ENCODE results near the gene SNX5. TPM values are rescaled to one million over a fixed set of nuclear protein-coding genes. Genes with fewer than 3 reads are reported as not detected.
"Not testable (repeated sequence)": the region's sequence is repeated elsewhere in the genome, so short reads cannot be mapped to it uniquely, and the experiment has no call there.

SNX5 gene
- total RNA-seq, 4 donors from 2014 or later: 79.8 to 128 (median 100) TPM

- Histone ChIP-seq H3K27me3 (no peaks in the 10 kb centered on the region), H3K27ac (no peak overlapping the region), H3K9me3 (no peaks in the 10 kb centered on the region), H3K4me1 (peaks cover 0 to 81% (median 60%) of the 10 kb centered on the region in 4 donors), H3K4me3 (no peak overlapping the region), H3K36me3 (no peaks in the 10 kb centered on the region)
- 86 to 89% methylated on average over 1 of the region's 1 CpG for WGBS, 2 donors
- TF ChIP-seq EP300 (IDR thresholded peaks at IDR 0.05) (no peak), POLR2A (IDR thresholded peaks at IDR 0.05) (no peak), CTCF (IDR thresholded peaks at IDR 0.05) (no peak)
- DNase-seq (ENCODE audit: low spot score in 2 of 2): no peak
Observed at GRCh38 chr20:17964073-17964472, 4.5 kb downstream of the SNX5 start.

GRCh38 chr20:17963114-17963897 is 5.3 kb downstream of the SNX5 start:
- H3K9me3 ChIP-seq: no peaks in the 10 kb centered on the region
- DNase-seq (ENCODE audit: low spot score in 2 of 2): no peak
- H3K27me3 ChIP-seq: no peaks in the 10 kb centered on the region
- peak overlapping the region in 2 of 4 donors; percentile 31 to 47 for H3K27ac ChIP-seq
- no peaks in the 10 kb centered on the region for H3K36me3 ChIP-seq
- 86 to 91% methylated on average over 9 of the region's 9 CpGs for WGBS, 2 donors
- H3K4me1 ChIP-seq: peaks cover 0 to 89% (median 68%) of the 10 kb centered on the region in 4 donors
- TF ChIP-seq EP300 (IDR thresholded peaks at IDR 0.05) (no peak), POLR2A (IDR thresholded peaks at IDR 0.05) (no peak), CTCF (IDR thresholded peaks at IDR 0.05) (no peak)
- H3K4me3 ChIP-seq: no peak overlapping the region

- 43 to 56% methylated on average over 1 of the region's 1 CpG for WGBS, 2 donors
- Histone ChIP-seq H3K36me3 (no peaks in the 10 kb centered on the region), H3K27me3 (no peaks in the 10 kb centered on the region), H3K4me1 (peaks cover 0 to 92% (median 69%) of the 10 kb centered on the region in 4 donors), H3K27ac (peak overlapping the region in 2 of 4 donors; percentile 30 to 60), H3K9me3 (no peaks in the 10 kb centered on the region), H3K4me3 (no peak overlapping the region)
- DNase-seq (ENCODE audit: low spot score in 2 of 2): no peak
- TF ChIP-seq EP300 (IDR thresholded peaks at IDR 0.05): no peak
- TF ChIP-seq CTCF (IDR thresholded peaks at IDR 0.05): no peak
- no peak for TF ChIP-seq POLR2A (IDR thresholded peaks at IDR 0.05)
Observed at GRCh38 chr20:17961587-17961940, 7.0 kb downstream of the SNX5 start.

- Histone ChIP-seq H3K4me1 (peaks cover 0 to 90% (median 69%) of the 10 kb centered on the region in 4 donors), H3K36me3 (peaks cover 0 to 3% (median 0%) of the 10 kb centered on the region in 3 donors), H3K9me3 (no peaks in the 10 kb centered on the region), H3K4me3 (no peak overlapping the region), H3K27ac (peak overlapping the region in 2 of 4 donors; percentile 30 to 60), H3K27me3 (no peaks in the 10 kb centered on the region)
- WGBS, 2 donors: 43 to 46% methylated on average over 6 of the region's 6 CpGs
- DNase-seq (ENCODE audit: low spot score in 2 of 2): no peak
- TF ChIP-seq POLR2A (IDR thresholded peaks at IDR 0.05): no peak
- no peak for TF ChIP-seq CTCF (IDR thresholded peaks at IDR 0.05)
- TF ChIP-seq EP300 (IDR thresholded peaks at IDR 0.05): no peak
Observed at GRCh38 chr20:17960927-17961586, 7.5 kb downstream of the SNX5 start.

GRCh38 chr20:17960400-17960885 is 8.2 kb downstream of the SNX5 start:
- not testable (repeated sequence) for H3K36me3 ChIP-seq; DNase-seq (ENCODE audit: low spot score in 2 of 2); H3K4me3 ChIP-seq; H3K9me3 ChIP-seq; H3K27me3 ChIP-seq
- peaks cover 0 to 86% (median 65%) of the 10 kb centered on the region in 4 donors for H3K4me1 ChIP-seq
- H3K27ac ChIP-seq: peak overlapping the region in 2 of 4 donors; percentile 30 to 60
- WGBS, 2 donors: 89 to 90% methylated on average over 16 of the region's 16 CpGs

Measured in tibial nerve (tissue), 4 donors.